Activated naive CD8-positive, alpha-beta T cell treated with anti-CD3 and anti-CD28 coated beads, Interleukin-2, amount 10 ng/mL, durations not matched to agents 7 days and 5 days (primary cell): ENCODE data around the gene GNAI3. TPM values are rescaled to one million over a fixed set of nuclear protein-coding genes. Genes with fewer than 3 reads are reported as not detected.

Experiments used
- ATAC-seq: fragments of 150-1000 bp; cut with Tn5 transposase; one replicate; pipeline ENCODE4 v1.10.0; 2021; ENCODE audit warnings: low read depth, moderate library complexity
- POLR2A ChIA-PET: fragments of 350-600 bp; sonication (Branson Sonifier 250); formaldehyde crosslinking; loops from one replicate; lab custom pipeline; 2021; ENCODE audit warnings: antibody characterized with exemption; lab: Charles Lee
- DNase-seq: peaks from one replicate; pipeline ENCODE4 v3.0.0; 2021
- H3K27ac Mint-ChIP-seq: one replicate; pipeline ENCODE4 v1.8.0; 2022; ENCODE audit warnings: mild to moderate bottlenecking, mixed read lengths
- H3K27me3 Mint-ChIP-seq: one replicate; pipeline ENCODE4 v1.8.0; 2022; ENCODE audit warnings: mild to moderate bottlenecking, moderate library complexity, mixed read lengths
- H3K36me3 Mint-ChIP-seq: one replicate; pipeline ENCODE4 v1.8.0; 2021; ENCODE audit warnings: mild to moderate bottlenecking, mixed read lengths
- H3K4me1 Mint-ChIP-seq: one replicate; pipeline ENCODE4 v1.8.0; 2021; ENCODE audit warnings: mixed read lengths
- H3K4me3 Mint-ChIP-seq: one replicate; pipeline ENCODE4 v1.8.0; 2022; ENCODE audit warnings: mild to moderate bottlenecking, moderate library complexity, mixed read lengths
- H3K9me3 Mint-ChIP-seq: one replicate; pipeline ENCODE4 v1.8.0; 2021; ENCODE audit warnings: mixed read lengths
- total RNA-seq, 2 experiments: library from RNA; stranded (reverse); gene quantifications; one replicate each; pipeline ENCODE4 v1.2.3, GENCODE V29; 2021

GNAI3 gene
- total RNA-seq, 2 experiments from 2014 or later: 8.0 to 8.2 TPM

GRCh38 chr1:109541102-109541501, 7.3 kb upstream of the GNAI3 start:
- Mint-ChIP-seq H3K4me3 (no peak overlapping the region), H3K36me3 (no peaks in the 10 kb centered on the region)
- POLR2A ChIA-PET: interaction anchor here (1.8 kb wide), 1 partner anchor 57 kb away, joined by 5 read pairs; the partner anchor contains the start of gene ATXN7L2

DNA sequence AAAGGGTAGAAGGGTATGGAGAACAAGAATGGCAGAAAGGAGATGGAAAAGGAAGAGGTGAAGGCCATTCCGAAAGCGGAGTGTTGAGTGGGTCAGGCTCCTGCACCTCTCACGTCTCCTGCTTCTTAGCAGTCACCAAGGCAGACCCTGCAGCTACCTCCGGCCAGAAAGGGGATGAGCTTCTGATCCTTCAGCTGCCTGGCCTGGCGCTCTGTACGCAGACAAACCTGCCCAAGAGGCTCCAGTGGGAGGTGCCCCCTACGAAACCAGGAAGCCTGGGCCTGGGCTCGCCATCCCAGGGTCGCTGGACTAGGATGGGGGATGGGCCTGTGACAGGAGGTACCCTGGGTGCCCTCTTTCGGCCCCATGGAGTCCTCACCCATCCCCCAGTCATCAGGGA, 5.8 kb upstream of the GNAI3 start:
- DNase-seq: no peak
- H3K27ac Mint-ChIP-seq: no peak overlapping the region
- peaks cover 11% of the 10 kb centered on the region for H3K4me1 Mint-ChIP-seq
- no peak overlapping the region for H3K4me3 Mint-ChIP-seq
- ATAC-seq: no peak
- H3K27me3 Mint-ChIP-seq: peaks cover 2% of the 10 kb centered on the region
- no peaks in the 10 kb centered on the region for H3K36me3 Mint-ChIP-seq
- H3K9me3 Mint-ChIP-seq: no peaks in the 10 kb centered on the region
- POLR2A ChIA-PET: interaction anchor here (0.6 kb wide), 1 partner anchor 169 kb away, joined by 5 read pairs; the partner anchor contains the start of gene GSTM5

More at GRCh38 chr1:109541102-109541501, 7.3 kb upstream of the GNAI3 start:
- H3K9me3 Mint-ChIP-seq: no peaks in the 10 kb centered on the region
- ATAC-seq: no peak
- H3K27ac Mint-ChIP-seq: no peak overlapping the region
- peaks cover under 1% of the 10 kb centered on the region for H3K4me1 Mint-ChIP-seq
- no peak for DNase-seq
- peaks cover 2% of the 10 kb centered on the region for H3K27me3 Mint-ChIP-seq

DNA sequence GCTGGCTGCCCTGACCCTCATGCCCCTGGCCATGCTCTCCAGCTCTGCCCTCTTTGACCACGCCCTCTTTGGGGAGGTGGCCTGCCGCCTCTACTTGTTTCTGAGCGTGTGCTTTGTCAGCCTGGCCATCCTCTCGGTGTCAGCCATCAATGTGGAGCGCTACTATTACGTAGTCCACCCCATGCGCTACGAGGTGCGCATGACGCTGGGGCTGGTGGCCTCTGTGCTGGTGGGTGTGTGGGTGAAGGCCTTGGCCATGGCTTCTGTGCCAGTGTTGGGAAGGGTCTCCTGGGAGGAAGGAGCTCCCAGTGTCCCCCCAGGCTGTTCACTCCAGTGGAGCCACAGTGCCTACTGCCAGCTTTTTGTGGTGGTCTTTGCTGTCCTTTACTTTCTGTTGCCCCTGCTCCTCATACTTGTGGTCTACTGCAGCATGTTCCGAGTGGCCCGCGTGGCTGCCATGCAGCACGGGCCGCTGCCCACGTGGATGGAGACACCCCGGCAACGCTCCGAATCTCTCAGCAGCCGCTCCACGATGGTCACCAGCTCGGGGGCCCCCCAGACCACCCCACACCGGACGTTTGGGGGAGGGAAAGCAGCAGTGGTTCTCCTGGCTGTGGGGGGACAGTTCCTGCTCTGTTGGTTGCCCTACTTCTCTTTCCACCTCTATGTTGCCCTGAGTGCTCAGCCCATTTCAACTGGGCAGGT, 5.0 kb upstream of the GNAI3 start:
- peaks cover 11% of the 10 kb centered on the region for H3K4me1 Mint-ChIP-seq
- no peaks in the 10 kb centered on the region for H3K9me3 Mint-ChIP-seq
- H3K36me3 Mint-ChIP-seq: no peaks in the 10 kb centered on the region
- POLR2A ChIA-PET: interaction anchor here (0.6 kb wide), 1 partner anchor 169 kb away, joined by 5 read pairs; the partner anchor contains the start of gene GSTM5
- no peak overlapping the region for H3K4me3 Mint-ChIP-seq
- ATAC-seq (no peak), DNase-seq (no peak)
- H3K27me3 Mint-ChIP-seq: peaks cover 2% of the 10 kb centered on the region
- H3K27ac Mint-ChIP-seq: no peak overlapping the region

DNA sequence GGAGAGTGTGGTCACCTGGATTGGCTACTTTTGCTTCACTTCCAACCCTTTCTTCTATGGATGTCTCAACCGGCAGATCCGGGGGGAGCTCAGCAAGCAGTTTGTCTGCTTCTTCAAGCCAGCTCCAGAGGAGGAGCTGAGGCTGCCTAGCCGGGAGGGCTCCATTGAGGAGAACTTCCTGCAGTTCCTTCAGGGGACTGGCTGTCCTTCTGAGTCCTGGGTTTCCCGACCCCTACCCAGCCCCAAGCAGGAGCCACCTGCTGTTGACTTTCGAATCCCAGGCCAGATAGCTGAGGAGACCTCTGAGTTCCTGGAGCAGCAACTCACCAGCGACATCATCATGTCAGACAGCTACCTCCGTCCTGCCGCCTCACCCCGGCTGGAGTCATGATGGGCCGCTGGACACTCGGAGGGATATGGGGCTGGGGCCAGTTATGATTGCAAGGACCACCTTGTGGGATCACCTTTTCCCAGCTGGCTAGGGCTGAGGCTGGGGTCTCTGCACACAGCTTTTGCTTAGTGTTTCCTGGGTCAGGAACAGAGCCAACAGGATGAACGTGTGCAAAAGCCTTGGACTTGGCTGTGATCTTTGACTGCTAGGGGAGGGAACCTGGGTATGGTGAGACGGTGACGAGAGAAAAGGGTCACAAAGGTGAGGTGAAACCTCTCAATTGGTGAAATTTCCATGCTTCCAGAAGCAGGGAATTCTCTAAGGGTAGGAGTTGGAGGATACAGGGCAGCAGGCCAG, 4.3 kb upstream of the GNAI3 start:
- Mint-ChIP-seq H3K9me3 (no peaks in the 10 kb centered on the region), H3K27me3 (peaks cover 2% of the 10 kb centered on the region), H3K27ac (no peak overlapping the region), H3K36me3 (no peaks in the 10 kb centered on the region), H3K4me3 (no peak overlapping the region), H3K4me1 (peaks cover 14% of the 10 kb centered on the region)
- POLR2A ChIA-PET: interaction anchor here (0.7 kb wide), 1 partner anchor 12 kb away, joined by 3 read pairs; no protein-coding TSS in a partner anchor
- ATAC-seq (no peak), DNase-seq (no peak)

GRCh38 chr1:109546311-109547109, 1.9 kb upstream of the GNAI3 start:
- H3K36me3 Mint-ChIP-seq: peaks cover 5% of the 10 kb centered on the region
- peak overlapping the region; percentile 95 for H3K4me3 Mint-ChIP-seq
- no peaks in the 10 kb centered on the region for H3K27me3 Mint-ChIP-seq
- no peaks in the 10 kb centered on the region for H3K9me3 Mint-ChIP-seq
- peak overlapping the region; percentile 97 for H3K27ac Mint-ChIP-seq
- ATAC-seq (peak; percentile 34), DNase-seq (peak; percentile 77)
- H3K4me1 Mint-ChIP-seq: peaks cover 25% of the 10 kb centered on the region
- POLR2A ChIA-PET: interaction anchor here (0.6 to 2.2 kb wide), 10 partner anchors 9 to 438 kb away, joined by 3 to 16 read pairs (median 4); partner anchors contain the start of genes AMPD2 and GNAT2

- H3K4me3 Mint-ChIP-seq: peak overlapping the region; percentile 95
- peak; percentile 16 for ATAC-seq
- peaks cover 10% of the 10 kb centered on the region for H3K36me3 Mint-ChIP-seq
- POLR2A ChIA-PET: interaction anchor here (0.6 to 2.7 kb wide), 35 partner anchors 12 to 470 kb away, joined by 3 to 56 read pairs (median 5); partner anchors contain the start of genes AHCYL1, AMPD2, ATXN7L2 and CYB561D1
- no peaks in the 10 kb centered on the region for H3K9me3 Mint-ChIP-seq
- H3K27ac Mint-ChIP-seq: peak overlapping the region; percentile 97
- peaks cover 25% of the 10 kb centered on the region for H3K4me1 Mint-ChIP-seq
- no peaks in the 10 kb centered on the region for H3K27me3 Mint-ChIP-seq
- DNase-seq: no peak
Measured at GRCh38 chr1:109547463-109548320, 723 bp upstream of the GNAI3 start.

DNA sequence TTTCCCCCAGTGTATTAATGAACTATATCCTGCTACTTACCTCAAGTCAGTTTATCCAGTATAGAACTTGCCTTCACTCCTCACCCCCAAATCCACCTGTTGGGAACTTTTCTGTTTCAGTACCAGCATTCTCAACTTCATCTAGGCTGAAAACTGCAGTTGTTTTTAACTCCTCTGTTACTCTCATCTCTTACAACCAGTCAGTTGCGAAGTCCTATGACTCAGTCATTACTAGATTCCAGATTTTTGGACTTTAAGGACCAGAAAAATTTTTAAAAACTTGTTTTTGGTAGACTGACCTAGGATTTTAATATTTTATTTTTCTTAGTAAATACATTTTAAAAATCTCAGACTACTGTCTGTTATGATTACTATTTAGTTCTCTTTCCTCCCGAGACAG, 8.1 kb downstream of the GNAI3 start:
- DNase-seq (no peak), ATAC-seq (no peak)
- Mint-ChIP-seq H3K27ac (no peak overlapping the region), H3K9me3 (peaks cover 2% of the 10 kb centered on the region), H3K27me3 (no peaks in the 10 kb centered on the region), H3K36me3 (peaks cover 26% of the 10 kb centered on the region), H3K4me1 (peaks cover 32% of the 10 kb centered on the region), H3K4me3 (no peak overlapping the region)
- POLR2A ChIA-PET: no interaction called here

DNA sequence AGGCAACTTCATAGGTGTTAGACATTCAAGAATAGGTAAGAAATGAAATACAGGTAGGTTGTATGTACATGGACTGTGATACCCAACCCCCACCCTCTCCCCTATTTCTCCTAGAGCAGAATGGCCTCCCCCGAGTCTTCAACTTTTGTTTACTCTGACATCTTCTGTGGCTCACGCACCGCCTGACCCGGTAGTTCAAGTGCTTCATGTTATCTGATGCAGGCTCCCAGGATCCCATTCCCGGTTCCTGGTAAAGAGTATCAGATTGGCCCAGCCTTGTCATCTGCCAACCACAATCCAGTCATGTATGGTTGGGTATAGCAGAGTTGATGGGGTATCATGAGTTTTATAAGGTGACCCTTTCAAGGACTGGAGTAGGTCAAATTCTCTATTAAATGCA, 9.1 kb downstream of the GNAI3 start:
- no peaks in the 10 kb centered on the region for H3K27me3 Mint-ChIP-seq
- H3K36me3 Mint-ChIP-seq: peaks cover 22% of the 10 kb centered on the region
- H3K9me3 Mint-ChIP-seq: peaks cover 2% of the 10 kb centered on the region
- ATAC-seq: no peak
- H3K27ac Mint-ChIP-seq: no peak overlapping the region
- no peak overlapping the region for H3K4me3 Mint-ChIP-seq
- peaks cover 32% of the 10 kb centered on the region for H3K4me1 Mint-ChIP-seq
- DNase-seq: no peak
- POLR2A ChIA-PET: no interaction called here

DNA sequence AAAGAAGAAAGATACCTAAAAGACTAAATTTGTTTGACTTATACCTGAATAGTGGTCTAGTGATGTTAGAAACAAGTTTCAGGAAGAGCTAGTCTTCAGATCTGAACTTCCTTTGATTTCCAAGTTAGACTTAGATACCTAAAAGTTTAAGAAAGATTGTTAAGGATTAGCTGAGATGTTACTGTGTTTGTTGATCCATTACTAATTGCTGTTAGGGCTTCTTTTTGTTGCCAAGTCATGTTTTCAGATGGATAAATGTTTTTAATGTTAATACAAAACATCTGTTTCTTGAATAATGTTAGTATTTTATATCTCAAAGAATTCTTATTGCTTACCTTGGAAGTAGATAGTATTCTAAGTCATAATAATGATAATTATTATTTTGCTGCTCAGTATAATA, 11.6 kb downstream of the GNAI3 start:
- Mint-ChIP-seq H3K27ac (no peak overlapping the region), H3K27me3 (no peaks in the 10 kb centered on the region), H3K9me3 (peaks cover 2% of the 10 kb centered on the region), H3K4me1 (peaks cover 34% of the 10 kb centered on the region), H3K4me3 (no peak overlapping the region), H3K36me3 (peaks cover 14% of the 10 kb centered on the region)
- no peak for ATAC-seq
- POLR2A ChIA-PET: interaction anchor here (2.3 kb wide), 1 partner anchor 11 kb away, joined by 9 read pairs; the partner anchor contains the start of gene GNAI3
- no peak for DNase-seq

DNA sequence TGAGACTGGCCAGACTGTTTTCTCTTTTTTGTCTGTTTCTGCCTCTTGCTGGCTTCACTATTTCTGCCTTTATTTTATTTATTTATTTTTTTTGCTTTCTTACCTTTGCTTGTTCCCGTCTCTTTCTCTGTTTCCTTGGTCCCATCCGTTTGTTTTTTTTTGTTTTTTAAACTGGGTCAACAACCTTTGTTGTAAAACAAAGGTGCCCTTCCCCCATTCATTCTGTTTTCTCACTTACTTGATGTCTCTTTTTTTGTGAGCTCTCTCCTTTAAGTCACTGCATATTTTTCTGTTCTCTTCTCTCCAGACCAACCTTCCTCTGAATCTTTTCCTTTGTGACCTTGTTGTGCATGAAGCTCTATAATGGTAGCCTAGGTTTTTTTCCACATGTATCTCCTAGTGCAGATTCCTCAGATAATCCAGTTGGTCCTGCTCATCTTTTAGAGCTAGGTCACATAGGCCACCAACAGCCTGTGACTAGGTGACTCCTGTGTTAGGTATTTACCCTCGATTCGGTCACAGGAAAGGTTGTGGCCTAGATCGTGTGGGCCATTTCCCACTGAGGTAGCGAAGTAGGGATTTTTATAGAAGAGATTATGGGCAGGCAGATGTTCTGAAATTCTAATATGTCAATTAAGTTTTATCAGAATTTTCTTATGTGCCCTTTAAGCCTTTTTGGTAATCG, 15.9 kb downstream of the GNAI3 start:
- H3K9me3 Mint-ChIP-seq: no peaks in the 10 kb centered on the region
- POLR2A ChIA-PET: interaction anchor here (1.0 kb wide), 1 partner anchor 16 kb away, joined by 3 read pairs; the partner anchor contains the start of gene GNAI3
- H3K4me3 Mint-ChIP-seq: no peak overlapping the region
- DNase-seq (no peak), ATAC-seq (no peak)
- peaks cover 12% of the 10 kb centered on the region for H3K36me3 Mint-ChIP-seq
- H3K4me1 Mint-ChIP-seq: peaks cover 28% of the 10 kb centered on the region
- H3K27ac Mint-ChIP-seq: no peak overlapping the region
- H3K27me3 Mint-ChIP-seq: no peaks in the 10 kb centered on the region

GRCh38 chr1:109565241-109565640, 16.8 kb downstream of the GNAI3 start:
- Mint-ChIP-seq H3K4me3 (no peak overlapping the region), H3K36me3 (peaks cover 10% of the 10 kb centered on the region), H3K9me3 (no peaks in the 10 kb centered on the region), H3K4me1 (peaks cover 21% of the 10 kb centered on the region), H3K27me3 (no peaks in the 10 kb centered on the region), H3K27ac (no peak overlapping the region)
- POLR2A ChIA-PET: no interaction called here
- no peak for DNase-seq
- ATAC-seq: no peak

- H3K27ac Mint-ChIP-seq: no peak overlapping the region
- H3K4me3 Mint-ChIP-seq: no peak overlapping the region
Measured at GRCh38 chr1:109566982-109567381, 18.6 kb downstream of the GNAI3 start.

More at GRCh38 chr1:109566982-109567381, 18.6 kb downstream of the GNAI3 start:
- ATAC-seq (no peak), DNase-seq (no peak)
- Mint-ChIP-seq H3K27me3 (no peaks in the 10 kb centered on the region), H3K36me3 (peaks cover 10% of the 10 kb centered on the region), H3K9me3 (no peaks in the 10 kb centered on the region), H3K4me1 (peaks cover 15% of the 10 kb centered on the region)
- POLR2A ChIA-PET: no interaction called here
